Neural progenitor cell (in vitro differentiated cells): ENCODE measurements around the gene MC1R. TPM values are rescaled to one million over a fixed set of nuclear protein-coding genes. Genes with fewer than 3 reads are reported as not detected.

Experiments used
- DNase-seq: peaks from one replicate; pipeline ENCODE4 v3.0.0-alpha.2; 2016; ENCODE audit warnings: low spot score
- H2AFZ ChIP-seq: fragments of 200-600 bp; sonication (generic); replicated peaks from 2 replicates; pipeline ENCODE4 v1.6.1; 2016; ENCODE audit warnings: antibody characterized with exemption
- H3F3A ChIP-seq: fragments of 200-600 bp; sonication (generic); 2 replicates; pipeline ENCODE4 v1.6.1; 2016; ENCODE audit warnings: antibody characterized with exemption, low read depth
- H3K27ac ChIP-seq: fragments of 200-600 bp; sonication (generic); 2 replicates; pipeline ENCODE4 v1.5.1; 2016; ENCODE audit warnings: mild to moderate bottlenecking
- H3K27me3 ChIP-seq: fragments of 200-600 bp; sonication (generic); 2 replicates; pipeline ENCODE4 v1.6.1; 2016; ENCODE audit warnings: mild to moderate bottlenecking, moderate library complexity
- H3K36me3 ChIP-seq: fragments of 200-600 bp; sonication (generic); 2 replicates; pipeline ENCODE4 v1.5.1; 2016
- H3K4me1 ChIP-seq: fragments of 200-600 bp; sonication (generic); 2 replicates; pipeline ENCODE4 v1.6.1; 2016; ENCODE audit warnings: mixed run types
- H3K4me2 ChIP-seq: fragments of 200-600 bp; sonication (generic); 2 replicates; pipeline ENCODE4 v1.6.1; 2016
- H3K4me3 ChIP-seq: fragments of 200-600 bp; sonication (generic); 2 replicates; pipeline ENCODE4 v1.5.1; 2016
- H3K79me2 ChIP-seq: fragments of 200-600 bp; sonication (generic); 2 replicates; pipeline ENCODE4 v1.6.1; 2016; ENCODE audit warnings: low read depth
- H3K9ac ChIP-seq: fragments of 200-600 bp; sonication (generic); 2 replicates; pipeline ENCODE4 v1.6.1; 2016
- H3K9me3 ChIP-seq: fragments of 200-600 bp; sonication (generic); 2 replicates; pipeline ENCODE4 v1.5.1; 2016; ENCODE audit warnings: low read depth
- H4K20me1 ChIP-seq: fragments of 200-600 bp; sonication (generic); 2 replicates; pipeline ENCODE4 v1.6.1; 2016; ENCODE audit warnings: low read depth
- H3K27ac Mint-ChIP-seq: 3 replicates; pipeline ENCODE4 v1.8.0; 2021; ENCODE audit warnings: mixed read lengths
- H3K27me3 Mint-ChIP-seq: 2 replicates; pipeline ENCODE4 v1.8.0; 2022; ENCODE audit warnings: low read depth, mild to moderate bottlenecking, inconsistent platforms, moderate library complexity, mixed read lengths; ENCODE audit not compliant: insufficient read depth
- H3K36me3 Mint-ChIP-seq: 3 replicates; pipeline ENCODE4 v1.8.0; 2021; ENCODE audit warnings: mixed read lengths
- H3K4me1 Mint-ChIP-seq: 3 replicates; pipeline ENCODE4 v1.8.0; 2021; ENCODE audit warnings: mixed read lengths
- H3K4me3 Mint-ChIP-seq: 3 replicates; pipeline ENCODE4 v1.8.0; 2021; ENCODE audit warnings: mild to moderate bottlenecking, moderate library complexity, mixed read lengths
- H3K9me3 Mint-ChIP-seq: 3 replicates; pipeline ENCODE4 v1.8.0; 2020; ENCODE audit warnings: mixed read lengths
- EZH2 ChIP-seq: fragments of 200-600 bp; sonication (generic); IDR thresholded peaks from 2 replicates; pipeline ENCODE4 v1.6.1; 2017; ENCODE audit warnings: antibody characterized with exemption, mild to moderate bottlenecking, moderate library complexity
- EZH2phosphoT487 ChIP-seq: fragments of 200-600 bp; sonication (generic); IDR thresholded peaks from 2 replicates; pipeline ENCODE4 v1.6.1; 2017; ENCODE audit warnings: antibody characterized with exemption
- total RNA-seq: library from RNA; depleted of rRNA; stranded (reverse); fragments of >200 nt; gene quantifications from 2 replicates; pipeline ENCODE4 v1.2.3, GENCODE V29; 2015; ENCODE audit warnings: low replicate concordance
- TF ChIP-seq, protein P1 (sequence below): fragments of 200-600 bp; sonication (generic); IDR thresholded peaks from 2 replicates; pipeline ENCODE4 v1.5.1; 2017; ENCODE audit warnings: antibody characterized with exemption, mild to moderate bottlenecking

MC1R gene
- total RNA-seq, 1 donor from 2014 or later = 1.7 TPM

GRCh38 chr16:89958068-89958467 lies 39.4 kb downstream of the MC1R start:
- Histone ChIP-seq H3K9me3 (no peaks in the 10 kb centered on the region), H3K9ac (no peak overlapping the region), H4K20me1 (peaks cover 5% of the 10 kb centered on the region), H3K79me2 (no peaks in the 10 kb centered on the region), H2AFZ (no peak overlapping the region), H3K27me3 (no peaks in the 10 kb centered on the region), H3K4me3 (no peak overlapping the region), H3K4me2 (no peak overlapping the region), H3K36me3 (no peaks in the 10 kb centered on the region), H3K27ac (no peak overlapping the region), H3F3A (no peaks in the 10 kb centered on the region), H3K4me1 (no peaks in the 10 kb centered on the region)
- no peak overlapping the region for H3K4me3 Mint-ChIP-seq
- DNase-seq = peak; percentile 58
- no peaks in the 10 kb centered on the region for H3K9me3 Mint-ChIP-seq
- peaks cover 2% of the 10 kb centered on the region for H3K27me3 Mint-ChIP-seq
- peaks cover 16% of the 10 kb centered on the region for H3K36me3 Mint-ChIP-seq
- TF ChIP-seq, protein P1, sequence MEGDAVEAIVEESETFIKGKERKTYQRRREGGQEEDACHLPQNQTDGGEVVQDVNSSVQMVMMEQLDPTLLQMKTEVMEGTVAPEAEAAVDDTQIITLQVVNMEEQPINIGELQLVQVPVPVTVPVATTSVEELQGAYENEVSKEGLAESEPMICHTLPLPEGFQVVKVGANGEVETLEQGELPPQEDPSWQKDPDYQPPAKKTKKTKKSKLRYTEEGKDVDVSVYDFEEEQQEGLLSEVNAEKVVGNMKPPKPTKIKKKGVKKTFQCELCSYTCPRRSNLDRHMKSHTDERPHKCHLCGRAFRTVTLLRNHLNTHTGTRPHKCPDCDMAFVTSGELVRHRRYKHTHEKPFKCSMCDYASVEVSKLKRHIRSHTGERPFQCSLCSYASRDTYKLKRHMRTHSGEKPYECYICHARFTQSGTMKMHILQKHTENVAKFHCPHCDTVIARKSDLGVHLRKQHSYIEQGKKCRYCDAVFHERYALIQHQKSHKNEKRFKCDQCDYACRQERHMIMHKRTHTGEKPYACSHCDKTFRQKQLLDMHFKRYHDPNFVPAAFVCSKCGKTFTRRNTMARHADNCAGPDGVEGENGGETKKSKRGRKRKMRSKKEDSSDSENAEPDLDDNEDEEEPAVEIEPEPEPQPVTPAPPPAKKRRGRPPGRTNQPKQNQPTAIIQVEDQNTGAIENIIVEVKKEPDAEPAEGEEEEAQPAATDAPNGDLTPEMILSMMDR = no peak
- no peak for TF ChIP-seq EZH2
- no peak for TF ChIP-seq EZH2phosphoT487
- H3K27ac Mint-ChIP-seq = no peak overlapping the region
- H3K4me1 Mint-ChIP-seq = no peaks in the 10 kb centered on the region

DNA sequence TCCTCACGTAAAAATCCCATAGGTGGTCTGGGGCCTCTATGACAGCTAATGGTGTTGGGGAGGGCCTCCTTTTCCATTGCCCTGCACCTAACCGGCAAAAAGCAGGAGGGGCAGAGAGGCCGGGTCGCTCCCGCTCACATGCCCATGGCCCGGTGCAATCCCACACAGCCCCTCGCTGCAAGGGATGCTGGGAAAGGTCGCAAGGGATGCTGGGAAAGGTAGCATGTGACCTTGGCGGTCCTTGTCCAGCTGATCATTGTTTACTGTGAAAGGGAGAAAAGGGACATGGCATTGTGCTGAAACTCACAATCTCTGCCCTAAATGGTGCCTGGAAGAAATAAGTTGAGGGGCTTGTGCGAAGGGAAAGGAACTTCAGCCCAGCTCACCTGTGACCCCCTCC lies 39.9 kb downstream of the MC1R start:
- no peak overlapping the region for H3K4me2 ChIP-seq
- no peaks in the 10 kb centered on the region for H3K4me1 ChIP-seq
- H3K27ac ChIP-seq = no peak overlapping the region
- TF ChIP-seq EZH2phosphoT487 (no peak), EZH2 (no peak)
- TF ChIP-seq, protein P1 = no peak
- H3K27me3 ChIP-seq = no peaks in the 10 kb centered on the region
- Mint-ChIP-seq H3K9me3 (no peaks in the 10 kb centered on the region), H3K4me3 (no peak overlapping the region), H3K27ac (no peak overlapping the region), H3K27me3 (peaks cover 2% of the 10 kb centered on the region), H3K36me3 (peaks cover 18% of the 10 kb centered on the region), H3K4me1 (no peaks in the 10 kb centered on the region)
- no peak overlapping the region for H2AFZ ChIP-seq
- peaks cover 5% of the 10 kb centered on the region for H4K20me1 ChIP-seq
- H3K9ac ChIP-seq = no peak overlapping the region
- no peak overlapping the region for H3K4me3 ChIP-seq
- no peaks in the 10 kb centered on the region for H3K79me2 ChIP-seq
- no peaks in the 10 kb centered on the region for H3K9me3 ChIP-seq
- H3K36me3 ChIP-seq = no peaks in the 10 kb centered on the region
- no peak for DNase-seq
- H3F3A ChIP-seq = no peaks in the 10 kb centered on the region

GRCh38 chr16:89960966-89961365 lies 42.3 kb downstream of the MC1R start:
- H3K27me3 ChIP-seq = no peaks in the 10 kb centered on the region
- no peak overlapping the region for H3K4me2 ChIP-seq
- Mint-ChIP-seq H3K9me3 (no peaks in the 10 kb centered on the region), H3K4me3 (no peak overlapping the region), H3K27ac (no peak overlapping the region), H3K4me1 (peaks cover 4% of the 10 kb centered on the region), H3K27me3 (peaks cover 2% of the 10 kb centered on the region), H3K36me3 (peaks cover 20% of the 10 kb centered on the region)
- H3K9ac ChIP-seq = no peak overlapping the region
- no peaks in the 10 kb centered on the region for H3K79me2 ChIP-seq
- no peaks in the 10 kb centered on the region for H3K4me1 ChIP-seq
- no peaks in the 10 kb centered on the region for H4K20me1 ChIP-seq
- no peaks in the 10 kb centered on the region for H3K36me3 ChIP-seq
- H3K4me3 ChIP-seq = no peak overlapping the region
- no peaks in the 10 kb centered on the region for H3K9me3 ChIP-seq
- H2AFZ ChIP-seq = no peak overlapping the region
- no peak for TF ChIP-seq EZH2
- TF ChIP-seq, protein P1 = no peak
- TF ChIP-seq EZH2phosphoT487 = no peak
- no peak for DNase-seq
- no peaks in the 10 kb centered on the region for H3F3A ChIP-seq
- no peak overlapping the region for H3K27ac ChIP-seq
